DOHH2 (cell line): ENCODE results near the gene KRT39.

ENCODE experiments used
- H3F3A ChIP-seq: fragments of 200-600 bp; sonication (generic), shearing (Covaris generic); 2 replicates; pipeline ENCODE4 v1.6.0; 2016; ENCODE audit warnings: antibody characterized with exemption, mild to moderate bottlenecking; ENCODE audit not compliant: control insufficient read depth, insufficient read depth
- H3K27ac ChIP-seq: fragments of 200-600 bp; sonication (generic); 2 replicates; pipeline ENCODE4 v1.5.1; 2014; ENCODE audit warnings: low read depth, mild to moderate bottlenecking, low read length, moderate library complexity
- H3K27me3 ChIP-seq: fragments of 200-600 bp; sonication (generic); 2 replicates; pipeline ENCODE4 v1.6.1; 2014; ENCODE audit warnings: mild to moderate bottlenecking, low read length, mixed read lengths; ENCODE audit not compliant: control insufficient read depth
- H3K36me3 ChIP-seq: fragments of 200-600 bp; sonication (generic); 2 replicates; pipeline ENCODE4 v1.6.1; 2014; ENCODE audit warnings: mild to moderate bottlenecking, low read length, moderate library complexity, mixed read lengths; ENCODE audit not compliant: control insufficient read depth
- H3K4me1 ChIP-seq: fragments of 200-600 bp; sonication (generic); 2 replicates; pipeline ENCODE4 v1.6.1; 2014; ENCODE audit warnings: mild to moderate bottlenecking, low read length, mixed read lengths; ENCODE audit not compliant: control insufficient read depth
- H3K4me2 ChIP-seq: fragments of 200-600 bp; sonication (generic); 2 replicates; pipeline ENCODE4 v1.6.0; 2014; ENCODE audit warnings: mild to moderate bottlenecking, low read length, moderate library complexity
- H3K4me3 ChIP-seq: fragments of 200-600 bp; sonication (generic); 2 replicates; pipeline ENCODE4 v1.5.1; 2014; ENCODE audit warnings: mild to moderate bottlenecking, low read length, mixed read lengths
- H3K79me2 ChIP-seq: fragments of 200-600 bp; sonication (generic); 2 replicates; pipeline ENCODE4 v1.6.1; 2014; ENCODE audit warnings: mild to moderate bottlenecking, low read length, mixed read lengths; ENCODE audit not compliant: control insufficient read depth
- H3K9me2 ChIP-seq: fragments of 200-600 bp; sonication (generic); replicated peaks from 2 replicates; pipeline ENCODE4 v1.6.1; 2014; ENCODE audit warnings: mild to moderate bottlenecking, low read length, mixed read lengths; ENCODE audit not compliant: control insufficient read depth
- H3K9me3 ChIP-seq: fragments of 200-600 bp; sonication (generic); 2 replicates; pipeline ENCODE4 v1.6.1; 2014; ENCODE audit warnings: antibody characterized with exemption, low read length, mixed read lengths; ENCODE audit not compliant: control insufficient read depth, insufficient read depth
- H4K20me1 ChIP-seq: fragments of 200-600 bp; sonication (generic); 2 replicates; pipeline ENCODE4 v1.6.0; 2014; ENCODE audit warnings: low read depth, mild to moderate bottlenecking, antibody characterized with exemption, low read length, moderate library complexity; ENCODE audit not compliant: control insufficient read depth, insufficient read depth
- EZH2phosphoT487 ChIP-seq: fragments of 200-600 bp; sonication (generic); IDR thresholded peaks from 2 replicates; pipeline ENCODE4 v1.6.1; 2017; ENCODE audit warnings: borderline replicate concordance, mild to moderate bottlenecking, antibody characterized with exemption, low read length, moderate library complexity, mixed read lengths
- TF ChIP-seq, protein P1 (sequence below): fragments of 200-600 bp; sonication (generic); IDR thresholded peaks from one replicate; pipeline ENCODE4 v1.5.1; 2014; ENCODE audit warnings: antibody characterized with exemption, mild to moderate bottlenecking, low read depth, low read length; ENCODE audit not compliant: poor library complexity, severe bottlenecking

Gene KRT39

DNA sequence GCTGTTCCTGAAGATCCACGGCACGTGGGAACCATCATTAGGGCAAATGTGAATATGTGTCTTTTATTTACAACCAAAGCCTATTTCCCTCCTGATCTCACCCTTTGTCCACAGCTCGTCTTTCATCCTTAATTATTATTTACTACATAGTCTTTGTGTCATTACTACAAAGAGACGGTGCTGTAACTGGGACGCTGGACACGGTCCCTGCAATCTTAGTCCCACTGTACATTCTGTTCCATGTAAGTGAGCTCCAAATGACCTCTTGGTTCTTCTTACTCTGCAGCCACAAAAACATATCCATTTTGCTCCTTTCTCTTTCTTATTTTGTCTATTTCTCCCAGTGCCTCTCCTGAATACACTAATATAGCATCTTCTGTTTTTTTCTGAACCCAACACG lies 16.6 kb downstream of the KRT39 start:
- no peak overlapping the region for H3K4me3 ChIP-seq
- H3K4me1 ChIP-seq: no peaks in the 10 kb centered on the region
- TF ChIP-seq, protein P1, sequence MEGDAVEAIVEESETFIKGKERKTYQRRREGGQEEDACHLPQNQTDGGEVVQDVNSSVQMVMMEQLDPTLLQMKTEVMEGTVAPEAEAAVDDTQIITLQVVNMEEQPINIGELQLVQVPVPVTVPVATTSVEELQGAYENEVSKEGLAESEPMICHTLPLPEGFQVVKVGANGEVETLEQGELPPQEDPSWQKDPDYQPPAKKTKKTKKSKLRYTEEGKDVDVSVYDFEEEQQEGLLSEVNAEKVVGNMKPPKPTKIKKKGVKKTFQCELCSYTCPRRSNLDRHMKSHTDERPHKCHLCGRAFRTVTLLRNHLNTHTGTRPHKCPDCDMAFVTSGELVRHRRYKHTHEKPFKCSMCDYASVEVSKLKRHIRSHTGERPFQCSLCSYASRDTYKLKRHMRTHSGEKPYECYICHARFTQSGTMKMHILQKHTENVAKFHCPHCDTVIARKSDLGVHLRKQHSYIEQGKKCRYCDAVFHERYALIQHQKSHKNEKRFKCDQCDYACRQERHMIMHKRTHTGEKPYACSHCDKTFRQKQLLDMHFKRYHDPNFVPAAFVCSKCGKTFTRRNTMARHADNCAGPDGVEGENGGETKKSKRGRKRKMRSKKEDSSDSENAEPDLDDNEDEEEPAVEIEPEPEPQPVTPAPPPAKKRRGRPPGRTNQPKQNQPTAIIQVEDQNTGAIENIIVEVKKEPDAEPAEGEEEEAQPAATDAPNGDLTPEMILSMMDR: no peak
- TF ChIP-seq EZH2phosphoT487: no peak
- no peaks in the 10 kb centered on the region for H3K9me2 ChIP-seq
- no peaks in the 10 kb centered on the region; the same call in none of the 2 replicates for H3K27me3 ChIP-seq
- H3F3A ChIP-seq: no peaks in the 10 kb centered on the region
- H3K27ac ChIP-seq: no peak overlapping the region
- no peaks in the 10 kb centered on the region for H3K9me3 ChIP-seq
- H4K20me1 ChIP-seq: no peaks in the 10 kb centered on the region
- no peaks in the 10 kb centered on the region for H3K79me2 ChIP-seq
- H3K4me2 ChIP-seq: no peak overlapping the region
- H3K36me3 ChIP-seq: no peaks in the 10 kb centered on the region

GRCh38 chr17:40949418-40949817 lies 17.3 kb downstream of the KRT39 start:
- Histone ChIP-seq H3K4me1 (no peaks in the 10 kb centered on the region), H3K27ac (no peak overlapping the region), H3K4me2 (no peak overlapping the region), H3K9me3 (no peaks in the 10 kb centered on the region), H3K27me3 (no peaks in the 10 kb centered on the region; the same call in none of the 2 replicates), H3K4me3 (no peak overlapping the region), H3K36me3 (no peaks in the 10 kb centered on the region), H3K79me2 (no peaks in the 10 kb centered on the region), H4K20me1 (no peaks in the 10 kb centered on the region), H3F3A (no peaks in the 10 kb centered on the region), H3K9me2 (no peaks in the 10 kb centered on the region)
- no peak for TF ChIP-seq EZH2phosphoT487
- TF ChIP-seq, protein P1: no peak

DNA sequence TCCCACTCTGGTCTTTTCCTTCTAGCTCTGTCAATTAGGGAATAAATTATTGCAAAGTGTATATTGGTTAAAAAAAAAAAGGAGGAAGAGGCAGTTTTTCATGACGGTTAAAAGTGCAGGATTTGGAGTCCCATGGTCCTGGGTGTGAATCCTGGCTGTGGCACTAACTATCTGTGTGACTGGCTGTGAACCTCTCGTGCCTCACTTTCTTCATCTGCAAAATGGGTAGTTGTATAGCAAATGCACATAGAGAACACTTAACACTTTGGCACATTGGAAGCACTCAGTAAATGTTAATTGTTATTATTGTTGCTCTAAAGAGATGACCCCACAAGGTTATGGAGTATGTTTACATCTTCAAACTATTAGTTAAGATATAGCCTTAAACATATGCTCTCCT lies 18.8 kb downstream of the KRT39 start:
- Histone ChIP-seq H3K9me2 (no peaks in the 10 kb centered on the region), H3K9me3 (no peaks in the 10 kb centered on the region), H3K4me3 (no peak overlapping the region), H3K36me3 (no peaks in the 10 kb centered on the region), H3K27ac (no peak overlapping the region), H3K4me1 (no peaks in the 10 kb centered on the region), H4K20me1 (no peaks in the 10 kb centered on the region), H3K4me2 (no peak overlapping the region), H3K79me2 (no peaks in the 10 kb centered on the region), H3K27me3 (no peaks in the 10 kb centered on the region; the same call in none of the 2 replicates), H3F3A (no peaks in the 10 kb centered on the region)
- no peak for TF ChIP-seq EZH2phosphoT487
- TF ChIP-seq, protein P1: no peak

DNA sequence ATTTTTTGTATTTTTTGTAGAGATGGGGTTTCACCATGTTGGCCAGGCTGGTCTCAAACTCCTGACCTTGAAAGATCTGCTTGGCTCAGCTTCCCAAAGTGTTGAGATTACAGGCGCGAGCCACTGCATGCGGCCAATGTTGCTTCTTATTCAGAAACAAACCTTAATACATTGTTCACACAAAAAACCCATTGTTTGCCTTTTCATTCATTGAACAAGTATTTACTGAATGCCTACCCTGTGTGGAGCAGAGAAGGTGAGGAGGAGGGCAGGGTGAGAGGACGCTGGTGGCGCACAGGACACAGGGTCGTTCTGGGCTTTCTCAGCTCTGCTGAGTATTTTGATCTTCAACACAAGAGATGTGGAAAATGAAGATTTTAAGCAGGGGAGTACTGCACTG lies 21.3 kb downstream of the KRT39 start:
- H3K79me2 ChIP-seq: no peaks in the 10 kb centered on the region
- no peak overlapping the region for H3K4me3 ChIP-seq
- no peaks in the 10 kb centered on the region for H3K9me3 ChIP-seq
- no peak overlapping the region for H3K27ac ChIP-seq
- no peaks in the 10 kb centered on the region for H3K36me3 ChIP-seq
- no peak overlapping the region for H3K4me2 ChIP-seq
- H4K20me1 ChIP-seq: no peaks in the 10 kb centered on the region
- no peak for TF ChIP-seq EZH2phosphoT487
- TF ChIP-seq, protein P1: no peak
- no peaks in the 10 kb centered on the region; the same call in 1 of the 2 replicates for H3K27me3 ChIP-seq
- H3F3A ChIP-seq: no peaks in the 10 kb centered on the region
- H3K4me1 ChIP-seq: no peaks in the 10 kb centered on the region
- no peaks in the 10 kb centered on the region for H3K9me2 ChIP-seq
